RWPE2 (cell line): Measurements from ENCODE around the gene NUDC.
A peak's percentile ranks its signal among the peaks of the same experiment; 100 is the strongest.

Source experiments
- ATAC-seq: fragments of 200-7000 bp; cut with Tn5 transposase; 3 replicates; pipeline ENCODE4 v1.9.1; 2021; ENCODE audit warnings: low read depth
- DNase-seq: peaks from one replicate; pipeline ENCODE4 v3.0.0-alpha.2; 2020; ENCODE audit warnings: low spot score
- H3K27ac ChIP-seq: fragments of 450-650 bp; 2 replicates; pipeline ENCODE4 v1.5.1; 2017; ENCODE audit warnings: mild to moderate bottlenecking; ENCODE audit not compliant: poor library complexity, severe bottlenecking
- H3K27me3 ChIP-seq: fragments of 250-450 bp; sonication (Bioruptor Pico); 2 replicates; pipeline ENCODE4 v1.5.1; 2021; ENCODE audit warnings: mild to moderate bottlenecking, moderate library complexity; ENCODE audit not compliant: insufficient read depth, poor library complexity, severe bottlenecking
- H3K36me3 ChIP-seq: fragments of 250-450 bp; sonication (Bioruptor Pico); 2 replicates; pipeline ENCODE4 v1.5.1; 2020; ENCODE audit warnings: low read depth, mild to moderate bottlenecking, moderate library complexity
- H3K4me1 ChIP-seq: fragments of 250-450 bp; sonication (Bioruptor Pico); 2 replicates; pipeline ENCODE4 v1.5.1; 2021; ENCODE audit warnings: mild to moderate bottlenecking, moderate library complexity; ENCODE audit not compliant: insufficient read depth, poor library complexity, severe bottlenecking
- H3K4me3 ChIP-seq: fragments of 250-450 bp; sonication (Bioruptor Pico); 2 replicates; pipeline ENCODE4 v1.5.1; 2021; ENCODE audit warnings: mild to moderate bottlenecking, moderate library complexity; ENCODE audit not compliant: severe bottlenecking
- H3K9me3 ChIP-seq: fragments of 250-450 bp; sonication (Bioruptor Pico); 2 replicates; pipeline ENCODE4 v1.5.1; 2021; ENCODE audit warnings: mild to moderate bottlenecking, moderate library complexity; ENCODE audit not compliant: severe bottlenecking
- CTCF ChIP-seq: fragments of 450-650 bp; IDR thresholded peaks from one replicate; pipeline ENCODE4 v1.5.1; 2017; ENCODE audit warnings: mild to moderate bottlenecking, moderate library complexity; ENCODE audit not compliant: poor library complexity, severe bottlenecking

Gene NUDC

GRCh38 chr1:26915204-26915842 lies 6.2 kb upstream of the NUDC start:
- no peak for DNase-seq
- Histone ChIP-seq H3K27ac (no peak overlapping the region), H3K27me3 (no peaks in the 10 kb centered on the region), H3K9me3 (no peaks in the 10 kb centered on the region), H3K36me3 (no peaks in the 10 kb centered on the region), H3K4me3 (no peak overlapping the region), H3K4me1 (no peaks in the 10 kb centered on the region)
- no peak for TF ChIP-seq CTCF
- no peak for ATAC-seq

- TF ChIP-seq CTCF, result no peak
- H3K27me3 ChIP-seq, result no peaks in the 10 kb centered on the region
- peaks cover 10% of the 10 kb centered on the region for H3K4me1 ChIP-seq
- H3K36me3 ChIP-seq, result peaks cover 33% of the 10 kb centered on the region
- H3K27ac ChIP-seq, result no peak overlapping the region
- ATAC-seq (0 out of 3 replicates have a peak, but pooled peaks have one; percentile 1), DNase-seq (no peak)
- H3K4me3 ChIP-seq, result peak overlapping the region; percentile 59
- H3K9me3 ChIP-seq, result no peaks in the 10 kb centered on the region
Measured at GRCh38 chr1:26921126-26921539, 410 bp upstream of the NUDC start.

GRCh38 chr1:26922431-26922729 lies 837 bp downstream of the NUDC start:
- ATAC-seq, result no peak
- no peaks in the 10 kb centered on the region for H3K9me3 ChIP-seq

GRCh38 chr1:26922901-26923300 lies 1.4 kb downstream of the NUDC start:
- peak overlapping the region; percentile 59 for H3K4me3 ChIP-seq
- H3K36me3 ChIP-seq, result peaks cover 48% of the 10 kb centered on the region
- TF ChIP-seq CTCF, result no peak
- ATAC-seq (no peak), DNase-seq (no peak)
- peak overlapping the region; percentile 57 for H3K27ac ChIP-seq
- H3K9me3 ChIP-seq, result no peaks in the 10 kb centered on the region
- H3K27me3 ChIP-seq, result no peaks in the 10 kb centered on the region
- H3K4me1 ChIP-seq, result peaks cover 10% of the 10 kb centered on the region

More at GRCh38 chr1:26922431-26922729, 837 bp downstream of the NUDC start:
- TF ChIP-seq CTCF, result no peak
- H3K27ac ChIP-seq, result peak overlapping the region; percentile 57
- no peak for DNase-seq
- H3K27me3 ChIP-seq, result no peaks in the 10 kb centered on the region
- peak overlapping the region; percentile 59 for H3K4me3 ChIP-seq
- peaks cover 43% of the 10 kb centered on the region for H3K36me3 ChIP-seq
- H3K4me1 ChIP-seq, result peaks cover 10% of the 10 kb centered on the region

- DNase-seq (no peak), ATAC-seq (no peak)
- Histone ChIP-seq H3K27ac (no peak overlapping the region), H3K9me3 (no peaks in the 10 kb centered on the region), H3K27me3 (no peaks in the 10 kb centered on the region), H3K4me1 (peaks cover 10% of the 10 kb centered on the region), H3K36me3 (peaks cover 56% of the 10 kb centered on the region), H3K4me3 (no peak overlapping the region)
- no peak for TF ChIP-seq CTCF
Measured at GRCh38 chr1:26923711-26924110, 2.2 kb downstream of the NUDC start.
